Body of pancreas (tissue), 4 donors: ENCODE measurements around the gene C1R. TPM values are rescaled to one million over a fixed set of nuclear protein-coding genes. Genes with fewer than 3 reads are reported as not detected.

Experiments used
- ATAC-seq: fragments of 150-250 bp; one replicate; pipeline ENCODE4 v1.9.1; 2016
- DNase-seq, 4 donors: peaks; one replicate each; pipeline ENCODE4 v3.0.0-alpha.2; 2019
- H3K27ac ChIP-seq, 4 donors: fragments of 200-600 bp; sonication (generic); 1 replicate in 3 of 4; 2 replicates in 1 of 4; pipeline versions ENCODE4 v1.5.1 to v1.6.1; 2016 to 2019; ENCODE audit warnings: mild to moderate bottlenecking in 1 of 4, mixed read lengths in 1 of 4, moderate library complexity in 1 of 4
- H3K27me3 ChIP-seq, 2 donors: fragments of 200-600 bp; sonication (generic); one replicate each; pipeline ENCODE4 v1.6.0; 2016; ENCODE audit warnings: mild to moderate bottlenecking in 1 of 2
- H3K36me3 ChIP-seq, 2 donors: fragments of 200-600 bp; sonication (generic); replicated peaks in 1 of 2; 2 replicates each; pipeline ENCODE4 v1.5.1; 2016; ENCODE audit warnings: low read depth in 2 of 2; ENCODE audit not compliant: insufficient read depth in 1 of 2
- H3K4me1 ChIP-seq: fragments of 200-600 bp; sonication (generic); one replicate; pipeline ENCODE4 v1.6.0; 2016
- H3K4me3 ChIP-seq, 2 donors: fragments of 200-600 bp; sonication (generic); 1 replicate in 1 of 2; 2 replicates in 1 of 2; pipeline ENCODE4 v1.5.1; 2016 to 2019
- H3K9me3 ChIP-seq, 3 donors: fragments of 200-600 bp; sonication (generic); 1 replicate in 2 of 3; 2 replicates in 1 of 3; pipeline ENCODE4 v1.5.1; 2016
- CTCF ChIP-seq, 7 experiments: fragments of 450-650 bp in 4 of 7; fragments of 200-600 bp in 3 of 7; sonication (generic) in 3 of 7; IDR thresholded peaks; one replicate each; pipeline ENCODE4 v1.5.1; 2016 to 2019; ENCODE audit warnings: antibody characterized with exemption in 7 of 7
- POLR2A ChIP-seq, 3 donors: fragments of 450-650 bp; IDR thresholded peaks; one replicate each; pipeline ENCODE4 v1.6.1; 2016; ENCODE audit warnings: antibody characterized with exemption in 3 of 3, mild to moderate bottlenecking in 2 of 3
- WGBS, 2 donors: methylation state at CpG; one replicate each; pipeline ENCODE4 v1.1.5; 2017; 5-methylcytosine and 5-hydroxymethylcytosine counted together
- intact Hi-C: fragments of 100-400 bp; cut with DNase I; formaldehyde crosslinking; loops from one replicate; pipeline ENCODE4 v1.15.1; 2023
- total RNA-seq, 2 donors: library from RNA; depleted of rRNA; stranded (reverse); fragments of >200 nt; gene quantifications; one replicate each; pipeline ENCODE4 v1.1.0, GENCODE V29; 2016

Gene C1R
- total RNA-seq, 2 donors from 2014 or later, result 113 to 133 TPM

DNA sequence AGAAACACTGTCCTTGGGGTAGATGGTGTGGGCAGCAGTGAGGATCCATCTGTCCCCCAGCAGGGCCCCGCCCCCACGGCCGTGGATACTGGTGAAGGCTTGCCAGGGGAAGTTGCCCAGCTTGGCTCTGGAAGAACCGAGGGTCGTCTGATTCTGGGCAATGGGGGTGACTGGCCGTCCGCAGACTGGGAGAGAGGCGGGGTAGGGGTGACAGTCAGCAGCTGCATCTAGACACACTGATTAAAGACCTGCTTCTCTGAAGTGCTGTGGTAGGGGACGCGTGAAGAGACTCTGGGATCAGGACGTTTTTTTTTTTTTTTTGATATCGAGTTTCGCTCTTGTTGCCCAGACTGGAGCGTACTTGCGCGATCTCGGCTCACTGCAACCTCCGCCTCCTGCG, 4.7 kb upstream of the C1R start:
- intact Hi-C loops, result no loop called here
- ATAC-seq (no peak), DNase-seq (no peak)
- Histone ChIP-seq H3K27ac (no peak overlapping the region), H3K4me3 (no peak overlapping the region), H3K4me1 (peaks cover 32% of the 10 kb centered on the region), H3K27me3 (no peaks in the 10 kb centered on the region), H3K36me3 (peaks cover 4 to 8% of the 10 kb centered on the region in 2 donors), H3K9me3 (no peaks in the 10 kb centered on the region)
- TF ChIP-seq POLR2A (IDR thresholded peaks at IDR 0.05) (no peak), CTCF (IDR thresholded peaks at IDR 0.05) (no peak)
- WGBS, 2 donors, result 79 to 82% methylated on average over 14 to 19 of the region's 19 CpGs

GRCh38 chr12:7096006-7096932, 4.0 kb upstream of the C1R start:
- TF ChIP-seq POLR2A (IDR thresholded peaks at IDR 0.05), result no peak
- no peak for TF ChIP-seq CTCF (IDR thresholded peaks at IDR 0.05)
- Histone ChIP-seq H3K36me3 (peaks cover 4 to 8% of the 10 kb centered on the region in 2 donors), H3K9me3 (no peaks in the 10 kb centered on the region), H3K27ac (no peak overlapping the region), H3K4me3 (no peak overlapping the region), H3K27me3 (no peaks in the 10 kb centered on the region), H3K4me1 (peaks cover 34% of the 10 kb centered on the region)
- DNase-seq, result no peak
- no peak for ATAC-seq
- 52 to 64% methylated on average over 10 to 23 of the region's 26 CpGs for WGBS, 2 donors
- intact Hi-C loops, result no loop called here

GRCh38 chr12:7093892-7094291, 1.6 kb upstream of the C1R start:
- TF ChIP-seq POLR2A (IDR thresholded peaks at IDR 0.05) (peak in 2 of 3 donors; percentile 30 to 36), CTCF (IDR thresholded peaks at IDR 0.05) (no peak)
- DNase-seq (peak in 1 of 4 donors; percentile 29), ATAC-seq (no peak)
- Histone ChIP-seq H3K9me3 (no peaks in the 10 kb centered on the region), H3K4me1 (peaks cover 34% of the 10 kb centered on the region), H3K36me3 (peaks cover 0 to 4% of the 10 kb centered on the region in 2 donors), H3K27ac (no peak overlapping the region), H3K4me3 (no peak overlapping the region), H3K27me3 (no peaks in the 10 kb centered on the region)
- intact Hi-C loops, result no loop called here
- WGBS, 2 donors, result 15 to 28% methylated on average over 10 of the region's 10 CpGs

- no peak overlapping the region for H3K27ac ChIP-seq
- intact Hi-C loops, result no loop called here
- ATAC-seq (no peak), DNase-seq (no peak)
- H3K36me3 ChIP-seq, result peaks cover 0 to 4% of the 10 kb centered on the region in 2 donors
- no peaks in the 10 kb centered on the region for H3K27me3 ChIP-seq
- TF ChIP-seq CTCF (IDR thresholded peaks at IDR 0.05), result no peak
- no peak for TF ChIP-seq POLR2A (IDR thresholded peaks at IDR 0.05)
- H3K4me3 ChIP-seq, result no peak overlapping the region
- peaks cover 34% of the 10 kb centered on the region for H3K4me1 ChIP-seq
- no peaks in the 10 kb centered on the region for H3K9me3 ChIP-seq
- 38 to 48% methylated on average over 5 of the region's 5 CpGs for WGBS, 2 donors
Measured at GRCh38 chr12:7093486-7093885, 1.2 kb upstream of the C1R start.
